Subcutaneous adipose tissue (tissue), 4 donors: Measurements from ENCODE around the gene TNIK. TPM values are rescaled to one million over a fixed set of nuclear protein-coding genes. Genes with fewer than 3 reads are reported as not detected.

Experiments
- CTCF ChIP-seq: fragments of 450-650 bp; IDR thresholded peaks from one replicate; pipeline ENCODE4 v1.5.1; 2016; ENCODE audit warnings: low read depth, mild to moderate bottlenecking, control low read depth, antibody characterized with exemption, moderate library complexity
- total RNA-seq, 4 donors: library from RNA; depleted of rRNA; stranded (reverse); fragments of >200 nt; gene quantifications; one replicate each; pipeline ENCODE4 v1.1.0, GENCODE V29; 2016

Gene TNIK
- total RNA-seq, 4 donors from 2014 or later: 1.5 to 11.7 (median 1.9) TPM

- no peak for TF ChIP-seq CTCF
These were observed 43.1 kb downstream of the TNIK start for GRCh38 chr3:171417137-171417536.

- no peak for TF ChIP-seq CTCF
These were observed 43.5 kb downstream of the TNIK start for GRCh38 chr3:171416666-171417065.

GRCh38 chr3:171416061-171416460, 44.1 kb downstream of the TNIK start:
- TF ChIP-seq CTCF: no peak

GRCh38 chr3:171415070-171415469, 45.1 kb downstream of the TNIK start:
- TF ChIP-seq CTCF: no peak

- TF ChIP-seq CTCF: no peak
These were observed 47.7 kb downstream of the TNIK start for GRCh38 chr3:171412473-171412872.

- TF ChIP-seq CTCF: no peak
These were observed 48.2 kb downstream of the TNIK start for GRCh38 chr3:171412054-171412453.

- no peak for TF ChIP-seq CTCF
These were observed 50.0 kb downstream of the TNIK start for GRCh38 chr3:171410186-171410585.
